ENCODE measurements around the gene CDH10. TPM values are rescaled to one million over a fixed set of nuclear protein-coding genes. Genes with fewer than 3 reads are reported as not detected.

Gene CDH10
- total RNA-seq (2014; rRNA removed; shearing (Covaris generic); ENCODE audit: low replicate concordance) = not detected in 2 replicates

- Histone ChIP-seq H3K4me2 (ENCODE audit: low read depth, low read length, poor library complexity, severe bottlenecking) (no peak within 1 kb of the TSS), H2AFZ (ENCODE audit: low read length) (no peak within 1 kb of the TSS)
These were observed at the start of gene CDH10 for GRCh38 chr5:24644761-24645160. CDH10 (minus strand) TSS chr5:24644978; CDS start chr5:24593490, 51,488 bp downstream.

GRCh38 chr5:24693609-24694008 lies 48.8 kb upstream of the CDH10 start:
- no peak overlapping the region for H3K9ac ChIP-seq (ENCODE audit: low read length)
- H3K36me3 ChIP-seq (ENCODE audit: insufficient read depth, low read length) = no peaks in the 10 kb centered on the region
- no peaks in the 10 kb centered on the region for H3K4me1 ChIP-seq (ENCODE audit: low read length)
- H3K79me2 ChIP-seq (ENCODE audit: low read length) = no peaks in the 10 kb centered on the region
- no peak overlapping the region for H3K4me2 ChIP-seq (ENCODE audit: low read depth, low read length, poor library complexity, severe bottlenecking)
- no peak overlapping the region for H2AFZ ChIP-seq (ENCODE audit: low read length)
- no peak overlapping the region for H3K4me3 ChIP-seq (ENCODE audit: low read length)
- H3K27ac ChIP-seq (ENCODE audit: low read length) = no peak overlapping the region
- no peaks in the 10 kb centered on the region for H3K9me2 ChIP-seq (replicated peaks; ENCODE audit: insufficient read depth, low read length)
- H3K9me3 ChIP-seq (ENCODE audit: low read length) = peaks cover 13% of the 10 kb centered on the region
- H3K27me3 ChIP-seq (ENCODE audit: low read length) = no peaks in the 10 kb centered on the region
- no peak for DNase-seq
- H4K20me1 ChIP-seq (ENCODE audit: insufficient read depth, low read depth, low read length) = no peaks in the 10 kb centered on the region

More at GRCh38 chr5:24644761-24645160, at the start of gene CDH10:
- Histone ChIP-seq H3K9me3 (ENCODE audit: low read length) (no peaks in the 10 kb centered on the region), H3K4me1 (ENCODE audit: low read length) (no peaks in the 10 kb centered on the region), H3K4me3 (ENCODE audit: low read length) (no peak within 1 kb of the TSS), H3K36me3 (ENCODE audit: insufficient read depth, low read length) (no peaks in the 10 kb centered on the region), H3K9ac (ENCODE audit: low read length) (no peak within 1 kb of the TSS), H4K20me1 (ENCODE audit: insufficient read depth, low read depth, low read length) (no peaks in the 10 kb centered on the region), H3K9me2 (replicated peaks; ENCODE audit: insufficient read depth, low read length) (no peaks in the 10 kb centered on the region), H3K79me2 (ENCODE audit: low read length) (no peaks in the 10 kb centered on the region), H3K27ac (ENCODE audit: low read length) (no peak within 1 kb of the TSS), H3K27me3 (ENCODE audit: low read length) (no peaks in the 10 kb centered on the region)
- DNase-seq = no peak

GRCh38 chr5:24691074-24691473 lies 46.3 kb upstream of the CDH10 start:
- Histone ChIP-seq H3K4me3 (ENCODE audit: low read length) (no peak overlapping the region), H3K9me3 (ENCODE audit: low read length) (peaks cover 13% of the 10 kb centered on the region), H3K9ac (ENCODE audit: low read length) (no peak overlapping the region), H3K79me2 (ENCODE audit: low read length) (no peaks in the 10 kb centered on the region), H3K27ac (ENCODE audit: low read length) (no peak overlapping the region), H4K20me1 (ENCODE audit: insufficient read depth, low read depth, low read length) (no peaks in the 10 kb centered on the region), H3K9me2 (replicated peaks; ENCODE audit: insufficient read depth, low read length) (no peaks in the 10 kb centered on the region), H3K4me2 (ENCODE audit: low read depth, low read length, poor library complexity, severe bottlenecking) (no peak overlapping the region), H2AFZ (ENCODE audit: low read length) (no peak overlapping the region), H3K4me1 (ENCODE audit: low read length) (no peaks in the 10 kb centered on the region), H3K27me3 (ENCODE audit: low read length) (no peaks in the 10 kb centered on the region), H3K36me3 (ENCODE audit: insufficient read depth, low read length) (no peaks in the 10 kb centered on the region)
- DNase-seq = no peak

GRCh38 chr5:24681106-24681505 lies 36.3 kb upstream of the CDH10 start:
- DNase-seq = no peak
- H3K4me2 ChIP-seq (ENCODE audit: low read depth, low read length, poor library complexity, severe bottlenecking) = no peak overlapping the region
- no peak overlapping the region for H2AFZ ChIP-seq (ENCODE audit: low read length)
- H3K27ac ChIP-seq (ENCODE audit: low read length) = no peak overlapping the region
- H3K4me1 ChIP-seq (ENCODE audit: low read length) = no peaks in the 10 kb centered on the region
- H3K27me3 ChIP-seq (ENCODE audit: low read length) = no peaks in the 10 kb centered on the region
- no peaks in the 10 kb centered on the region for H3K36me3 ChIP-seq (ENCODE audit: insufficient read depth, low read length)
- H3K79me2 ChIP-seq (ENCODE audit: low read length) = no peaks in the 10 kb centered on the region
- H3K4me3 ChIP-seq (ENCODE audit: low read length) = no peak overlapping the region
- no peaks in the 10 kb centered on the region for H4K20me1 ChIP-seq (ENCODE audit: insufficient read depth, low read depth, low read length)
- peaks cover 30% of the 10 kb centered on the region for H3K9me3 ChIP-seq (ENCODE audit: low read length)
- no peaks in the 10 kb centered on the region for H3K9me2 ChIP-seq (replicated peaks; ENCODE audit: insufficient read depth, low read length)
- H3K9ac ChIP-seq (ENCODE audit: low read length) = no peak overlapping the region

DNA sequence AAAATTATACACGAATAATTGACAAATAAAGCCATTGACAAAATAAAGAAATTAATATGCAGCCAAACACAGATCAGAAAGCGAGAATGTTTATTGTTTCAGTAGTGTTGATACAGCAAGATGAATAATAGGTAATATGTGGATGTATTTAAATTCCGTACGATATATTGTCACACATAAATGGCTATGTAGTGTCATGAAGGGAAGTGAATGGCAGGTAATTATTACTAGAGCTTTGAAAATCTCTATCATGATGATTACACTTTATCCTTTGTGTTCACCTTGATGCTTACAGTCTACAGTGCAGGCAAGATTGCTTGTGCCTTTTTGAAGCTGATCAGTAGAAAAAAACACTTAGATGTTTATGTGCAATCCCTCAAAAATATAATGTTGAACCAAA lies 23.3 kb upstream of the CDH10 start:
- H4K20me1 ChIP-seq (ENCODE audit: insufficient read depth, low read depth, low read length) = no peaks in the 10 kb centered on the region
- no peak for DNase-seq
- H3K9me3 ChIP-seq (ENCODE audit: low read length) = peaks cover 2% of the 10 kb centered on the region; the same call in 1 of the 2 replicates

GRCh38 chr5:24649531-24649930 lies 4.8 kb upstream of the CDH10 start:
- Histone ChIP-seq H3K27ac (ENCODE audit: low read length) (no peak overlapping the region), H2AFZ (ENCODE audit: low read length) (no peak overlapping the region), H3K4me3 (ENCODE audit: low read length) (no peak overlapping the region), H3K79me2 (ENCODE audit: low read length) (no peaks in the 10 kb centered on the region), H3K4me1 (ENCODE audit: low read length) (no peaks in the 10 kb centered on the region), H3K9ac (ENCODE audit: low read length) (no peak overlapping the region), H3K36me3 (ENCODE audit: insufficient read depth, low read length) (no peaks in the 10 kb centered on the region), H4K20me1 (ENCODE audit: insufficient read depth, low read depth, low read length) (no peaks in the 10 kb centered on the region), H3K27me3 (ENCODE audit: low read length) (no peaks in the 10 kb centered on the region), H3K4me2 (ENCODE audit: low read depth, low read length, poor library complexity, severe bottlenecking) (no peak overlapping the region), H3K9me3 (ENCODE audit: low read length) (no peaks in the 10 kb centered on the region), H3K9me2 (replicated peaks; ENCODE audit: insufficient read depth, low read length) (no peaks in the 10 kb centered on the region)
- DNase-seq = no peak

More for the DNA sequence above, 23.3 kb upstream of the CDH10 start:
- H3K9me2 ChIP-seq (replicated peaks; ENCODE audit: insufficient read depth, low read length) = no peaks in the 10 kb centered on the region
- no peak overlapping the region for H3K4me3 ChIP-seq (ENCODE audit: low read length)
- H3K9ac ChIP-seq (ENCODE audit: low read length) = no peak overlapping the region
- H3K79me2 ChIP-seq (ENCODE audit: low read length) = no peaks in the 10 kb centered on the region
- H3K27ac ChIP-seq (ENCODE audit: low read length) = no peak overlapping the region
- H3K27me3 ChIP-seq (ENCODE audit: low read length) = no peaks in the 10 kb centered on the region
- H3K36me3 ChIP-seq (ENCODE audit: insufficient read depth, low read length) = no peaks in the 10 kb centered on the region
- H2AFZ ChIP-seq (ENCODE audit: low read length) = no peak overlapping the region
- no peaks in the 10 kb centered on the region for H3K4me1 ChIP-seq (ENCODE audit: low read length)
- no peak overlapping the region for H3K4me2 ChIP-seq (ENCODE audit: low read depth, low read length, poor library complexity, severe bottlenecking)

DNA sequence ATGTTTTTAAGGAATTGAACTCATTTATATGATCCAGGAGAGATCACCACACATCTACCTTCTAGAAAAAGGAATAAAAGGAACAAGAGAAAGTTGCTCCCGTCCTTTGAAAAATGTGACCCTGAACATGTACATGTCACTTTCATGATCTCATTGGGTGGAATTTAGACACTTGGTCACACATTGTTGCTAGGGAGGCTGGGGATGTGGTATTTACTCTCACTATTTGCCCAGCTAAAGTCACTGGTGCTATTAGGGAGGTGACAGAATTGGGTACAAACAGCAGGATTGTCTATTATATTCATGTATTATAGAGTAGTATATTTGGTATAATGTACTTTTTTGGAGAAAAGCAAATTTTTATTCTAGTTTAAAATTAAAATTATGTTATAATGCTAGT lies 2.1 kb upstream of the CDH10 start:
- Histone ChIP-seq H3K4me2 (ENCODE audit: low read depth, low read length, poor library complexity, severe bottlenecking) (no peak overlapping the region), H2AFZ (ENCODE audit: low read length) (no peak overlapping the region), H3K4me1 (ENCODE audit: low read length) (no peaks in the 10 kb centered on the region)

GRCh38 chr5:24645483-24645882 lies 705 bp upstream of the CDH10 start:
- H3K27me3 ChIP-seq (ENCODE audit: low read length) = no peaks in the 10 kb centered on the region
- H3K9me3 ChIP-seq (ENCODE audit: low read length) = no peaks in the 10 kb centered on the region
- no peak for DNase-seq
- no peaks in the 10 kb centered on the region for H3K4me1 ChIP-seq (ENCODE audit: low read length)
- H3K4me2 ChIP-seq (ENCODE audit: low read depth, low read length, poor library complexity, severe bottlenecking) = no peak overlapping the region
- no peak overlapping the region for H3K9ac ChIP-seq (ENCODE audit: low read length)
- no peak overlapping the region for H2AFZ ChIP-seq (ENCODE audit: low read length)
- H3K9me2 ChIP-seq (replicated peaks; ENCODE audit: insufficient read depth, low read length) = no peaks in the 10 kb centered on the region
- no peak overlapping the region for H3K4me3 ChIP-seq (ENCODE audit: low read length)
- H3K79me2 ChIP-seq (ENCODE audit: low read length) = no peaks in the 10 kb centered on the region
- H3K27ac ChIP-seq (ENCODE audit: low read length) = no peak overlapping the region
- H4K20me1 ChIP-seq (ENCODE audit: insufficient read depth, low read depth, low read length) = no peaks in the 10 kb centered on the region
- H3K36me3 ChIP-seq (ENCODE audit: insufficient read depth, low read length) = no peaks in the 10 kb centered on the region

More for the DNA sequence above, 2.1 kb upstream of the CDH10 start:
- H3K4me3 ChIP-seq (ENCODE audit: low read length) = no peak overlapping the region
- no peak for DNase-seq
- H3K79me2 ChIP-seq (ENCODE audit: low read length) = no peaks in the 10 kb centered on the region
- no peak overlapping the region for H3K27ac ChIP-seq (ENCODE audit: low read length)
- H3K9me2 ChIP-seq (replicated peaks; ENCODE audit: insufficient read depth, low read length) = no peaks in the 10 kb centered on the region
- no peaks in the 10 kb centered on the region for H3K27me3 ChIP-seq (ENCODE audit: low read length)
- no peaks in the 10 kb centered on the region for H3K36me3 ChIP-seq (ENCODE audit: insufficient read depth, low read length)
- H3K9ac ChIP-seq (ENCODE audit: low read length) = no peak overlapping the region
- H3K9me3 ChIP-seq (ENCODE audit: low read length) = no peaks in the 10 kb centered on the region
- no peaks in the 10 kb centered on the region for H4K20me1 ChIP-seq (ENCODE audit: insufficient read depth, low read depth, low read length)

DNA sequence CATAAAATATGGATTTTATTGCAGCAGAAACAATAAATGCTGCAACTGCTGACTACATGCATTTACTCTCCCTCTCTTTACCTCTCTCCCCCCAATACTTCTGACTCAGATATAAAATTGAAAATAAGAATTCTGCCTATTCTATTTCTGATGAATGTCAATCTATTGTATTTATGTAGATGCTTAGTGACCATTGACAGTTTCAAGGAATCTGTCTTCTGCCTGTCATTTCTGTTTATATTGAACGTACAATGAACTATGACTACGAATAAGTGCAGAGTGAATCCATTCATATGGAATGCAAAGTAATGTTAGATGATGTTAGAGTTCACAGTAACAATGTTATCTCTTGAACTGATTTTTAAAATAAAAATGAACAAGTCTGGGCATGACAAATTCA lies 898 bp downstream of the CDH10 start:
- H3K4me3 ChIP-seq (ENCODE audit: low read length) = no peak overlapping the region
- H3K4me1 ChIP-seq (ENCODE audit: low read length) = no peaks in the 10 kb centered on the region
- no peaks in the 10 kb centered on the region for H3K9me3 ChIP-seq (ENCODE audit: low read length)
- no peak overlapping the region for H3K9ac ChIP-seq (ENCODE audit: low read length)
- H4K20me1 ChIP-seq (ENCODE audit: insufficient read depth, low read depth, low read length) = no peaks in the 10 kb centered on the region
- H3K36me3 ChIP-seq (ENCODE audit: insufficient read depth, low read length) = no peaks in the 10 kb centered on the region
- H3K79me2 ChIP-seq (ENCODE audit: low read length) = no peaks in the 10 kb centered on the region
- no peaks in the 10 kb centered on the region for H3K27me3 ChIP-seq (ENCODE audit: low read length)
- no peak for DNase-seq
- no peaks in the 10 kb centered on the region for H3K9me2 ChIP-seq (replicated peaks; ENCODE audit: insufficient read depth, low read length)
- H2AFZ ChIP-seq (ENCODE audit: low read length) = no peak overlapping the region
- no peak overlapping the region for H3K4me2 ChIP-seq (ENCODE audit: low read depth, low read length, poor library complexity, severe bottlenecking)
- H3K27ac ChIP-seq (ENCODE audit: low read length) = no peak overlapping the region
